Activated CD4-positive, alpha-beta memory T cell treated with anti-CD3 and anti-CD28 coated beads, Interleukin-2, amount 10 ng/mL, durations not matched to agents 7 days and 5 days (primary cell): ENCODE results near the gene STK11. TPM values are rescaled to one million over a fixed set of nuclear protein-coding genes. Genes with fewer than 3 reads are reported as not detected.
"Not testable (repeated sequence)": the region's sequence is repeated elsewhere in the genome, so short reads cannot be mapped to it uniquely, and the experiment has no call there.

Experiments
- CTCF ChIA-PET: fragments of 350-600 bp; sonication (Branson Sonifier 250); formaldehyde crosslinking; loops from one replicate; lab custom pipeline; 2021; ENCODE audit warnings: antibody characterized with exemption, inconsistent platforms; lab: Charles Lee
- POLR2A ChIA-PET: fragments of 350-600 bp; sonication (Branson Sonifier 250); formaldehyde crosslinking; loops from one replicate; lab custom pipeline; 2021; ENCODE audit warnings: antibody characterized with exemption; lab: Charles Lee
- DNase-seq: peaks from one replicate; pipeline ENCODE4 v3.0.0-alpha.2; 2020
- H3K27ac Mint-ChIP-seq: one replicate; pipeline ENCODE4 v1.8.0; 2021; ENCODE audit warnings: mild to moderate bottlenecking, mixed read lengths
- H3K27me3 Mint-ChIP-seq: one replicate; pipeline ENCODE4 v1.8.0; 2021; ENCODE audit warnings: mixed read lengths
- H3K36me3 Mint-ChIP-seq: one replicate; pipeline ENCODE4 v1.8.0; 2021; ENCODE audit warnings: low read depth, mixed read lengths
- H3K4me1 Mint-ChIP-seq: one replicate; pipeline ENCODE4 v1.8.0; 2021; ENCODE audit warnings: mixed read lengths
- H3K4me3 Mint-ChIP-seq: one replicate; pipeline ENCODE4 v1.8.0; 2021; ENCODE audit warnings: mild to moderate bottlenecking, mixed read lengths
- H3K9me3 Mint-ChIP-seq: one replicate; pipeline ENCODE4 v1.8.0; 2021; ENCODE audit warnings: mixed read lengths
- total RNA-seq, 2 experiments: library from RNA; stranded (reverse); gene quantifications; one replicate each; pipeline ENCODE4 v1.2.3, GENCODE V29; 2021

The STK11 gene
- total RNA-seq, 2 experiments from 2014 or later = 84.2 to 85.1 TPM

DNA sequence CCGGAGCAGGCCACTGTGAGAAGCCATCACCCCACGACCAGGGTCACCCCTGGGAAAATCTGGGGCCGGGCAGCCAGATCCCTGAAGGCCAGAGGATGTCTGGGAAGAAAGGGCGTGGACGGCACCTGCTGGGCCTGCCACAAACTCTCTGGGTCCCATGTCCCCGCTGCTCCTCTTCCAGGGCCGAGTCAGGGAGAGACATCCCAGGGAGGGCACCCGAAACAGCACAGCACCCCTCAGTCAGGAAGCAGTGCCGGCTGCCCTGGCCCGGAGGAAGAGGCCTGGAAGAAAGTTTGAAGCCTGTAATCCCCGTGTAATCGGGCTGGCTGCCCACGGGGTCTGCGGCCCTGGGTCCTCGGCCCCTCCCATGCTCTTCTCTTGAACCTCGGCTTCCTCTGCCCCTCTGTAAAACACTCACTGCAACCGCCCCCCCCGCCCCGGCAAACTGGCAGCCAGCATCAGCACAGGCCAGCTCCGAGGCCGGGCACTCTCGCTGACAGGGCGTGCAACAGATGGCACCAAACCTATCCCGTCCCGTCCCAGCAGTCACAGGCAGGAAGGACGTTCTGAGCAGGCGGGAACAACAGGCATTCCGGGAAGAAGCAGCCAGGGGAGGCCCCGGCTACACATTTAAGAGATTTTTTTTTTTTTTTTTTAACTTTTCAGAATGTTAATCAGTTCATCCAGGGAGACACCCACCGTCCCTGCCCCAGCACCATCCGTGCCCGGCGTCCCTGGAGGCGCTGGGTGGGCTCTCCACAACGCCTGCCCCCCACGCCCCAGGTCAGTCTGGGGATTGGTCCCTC, 33.0 kb upstream of the STK11 start:
- peaks cover 2% of the 10 kb centered on the region for H3K9me3 Mint-ChIP-seq

GRCh38 chr19:1173159-1173844, 32.3 kb upstream of the STK11 start:
- POLR2A ChIA-PET = interaction anchor here (1.0 to 1.4 kb wide), 3 partner anchors 42 to 85 kb away, joined by 3 to 4 read pairs (median 4); no protein-coding TSS in a partner anchor
- H3K9me3 Mint-ChIP-seq = peaks cover 2% of the 10 kb centered on the region
- DNase-seq = peak; percentile 38
- H3K27ac Mint-ChIP-seq = peak overlapping the region; percentile 88
- H3K4me3 Mint-ChIP-seq = peak overlapping the region; percentile 88
- CTCF ChIA-PET = interaction anchor here (0.6 kb wide), 1 partner anchor 97 kb away, joined by 4 read pairs; no protein-coding TSS in a partner anchor
- H3K27me3 Mint-ChIP-seq = no peaks in the 10 kb centered on the region
- peaks cover 37% of the 10 kb centered on the region for H3K4me1 Mint-ChIP-seq
- peaks cover 15% of the 10 kb centered on the region for H3K36me3 Mint-ChIP-seq

More for the DNA sequence above, 33.0 kb upstream of the STK11 start:
- peak overlapping the region; percentile 88 for H3K4me3 Mint-ChIP-seq
- POLR2A ChIA-PET = interaction anchor here (1.3 to 1.4 kb wide), 2 partner anchors 42 to 104 kb away, joined by 3 read pairs; no protein-coding TSS in a partner anchor
- H3K27ac Mint-ChIP-seq = peak overlapping the region; percentile 59
- H3K36me3 Mint-ChIP-seq = peaks cover 15% of the 10 kb centered on the region
- no peak for DNase-seq
- CTCF ChIA-PET = no interaction called here
- H3K27me3 Mint-ChIP-seq = no peaks in the 10 kb centered on the region
- H3K4me1 Mint-ChIP-seq = peaks cover 34% of the 10 kb centered on the region

DNA sequence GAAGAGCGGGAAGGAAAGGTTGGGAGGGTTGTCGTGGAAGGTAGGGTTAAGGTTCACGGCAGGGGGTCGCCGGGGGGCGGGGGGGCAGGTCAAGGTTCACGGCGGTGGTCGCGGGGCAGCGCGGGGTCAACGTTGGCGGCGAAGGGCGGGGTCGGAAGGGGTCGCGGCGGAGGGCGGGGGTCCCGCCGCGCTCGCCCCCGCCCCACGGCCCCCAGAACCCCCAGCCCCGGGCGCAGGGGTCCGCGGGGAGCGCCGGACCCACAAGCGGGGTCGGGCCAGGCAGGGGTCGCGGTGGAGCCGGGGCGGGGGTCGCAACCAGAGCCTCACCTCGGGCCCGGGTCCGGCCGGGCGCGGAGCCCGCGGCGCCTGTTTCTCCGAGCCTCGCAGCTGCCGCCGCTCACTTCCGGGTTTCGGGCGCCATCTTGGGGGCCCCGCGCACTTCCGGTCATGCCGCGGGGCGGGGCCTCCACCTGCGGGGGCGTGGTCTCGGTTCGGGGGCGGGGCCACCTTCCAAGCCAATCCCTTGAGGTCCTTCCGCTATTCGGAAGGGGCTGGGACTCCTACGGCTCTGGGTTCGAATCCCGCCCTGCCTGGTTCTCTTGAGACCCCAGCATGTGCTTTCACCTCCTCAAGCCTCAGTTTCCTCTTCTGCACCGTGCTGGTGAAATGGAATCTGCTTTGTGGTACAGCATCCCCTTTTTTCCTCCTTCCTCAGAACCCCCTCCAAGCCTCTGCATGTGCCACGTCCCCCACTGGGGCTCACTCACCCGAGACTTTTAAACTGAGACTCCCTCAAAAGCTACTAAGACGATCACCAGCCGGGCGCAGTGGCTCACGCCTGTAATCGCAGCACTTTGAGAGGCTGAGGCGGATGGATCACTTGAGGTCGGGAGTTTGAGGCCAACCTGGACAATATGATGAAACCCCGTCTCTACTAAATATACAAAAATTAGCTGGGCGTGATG, 31.5 kb upstream of the STK11 start, which contains the start of gene SBNO2:
Gene SBNO2, minus strand, starts transcription at position 424 of the 965 bp plus-strand sequence. CDS start 19,992 bp downstream, outside the sequence.
- Mint-ChIP-seq H3K27ac (peak within 1 kb of the TSS; percentile 88), H3K4me3 (peak within 1 kb of the TSS; percentile 88), H3K36me3 (peaks cover 13% of the 10 kb centered on the region), H3K9me3 (peaks cover 2% of the 10 kb centered on the region), H3K4me1 (peaks cover 34% of the 10 kb centered on the region), H3K27me3 (no peaks in the 10 kb centered on the region)
- CTCF ChIA-PET = interaction anchor here (0.6 to 1.4 kb wide), 2 partner anchors 20 to 98 kb away, joined by 4 read pairs; no protein-coding TSS in a partner anchor
- POLR2A ChIA-PET = interaction anchor here (1.0 to 1.4 kb wide), 6 partner anchors 33 to 86 kb away, joined by 3 to 4 read pairs (median 4); partner anchors contain the start of gene GPX4
- DNase-seq = peak; percentile 95

DNA sequence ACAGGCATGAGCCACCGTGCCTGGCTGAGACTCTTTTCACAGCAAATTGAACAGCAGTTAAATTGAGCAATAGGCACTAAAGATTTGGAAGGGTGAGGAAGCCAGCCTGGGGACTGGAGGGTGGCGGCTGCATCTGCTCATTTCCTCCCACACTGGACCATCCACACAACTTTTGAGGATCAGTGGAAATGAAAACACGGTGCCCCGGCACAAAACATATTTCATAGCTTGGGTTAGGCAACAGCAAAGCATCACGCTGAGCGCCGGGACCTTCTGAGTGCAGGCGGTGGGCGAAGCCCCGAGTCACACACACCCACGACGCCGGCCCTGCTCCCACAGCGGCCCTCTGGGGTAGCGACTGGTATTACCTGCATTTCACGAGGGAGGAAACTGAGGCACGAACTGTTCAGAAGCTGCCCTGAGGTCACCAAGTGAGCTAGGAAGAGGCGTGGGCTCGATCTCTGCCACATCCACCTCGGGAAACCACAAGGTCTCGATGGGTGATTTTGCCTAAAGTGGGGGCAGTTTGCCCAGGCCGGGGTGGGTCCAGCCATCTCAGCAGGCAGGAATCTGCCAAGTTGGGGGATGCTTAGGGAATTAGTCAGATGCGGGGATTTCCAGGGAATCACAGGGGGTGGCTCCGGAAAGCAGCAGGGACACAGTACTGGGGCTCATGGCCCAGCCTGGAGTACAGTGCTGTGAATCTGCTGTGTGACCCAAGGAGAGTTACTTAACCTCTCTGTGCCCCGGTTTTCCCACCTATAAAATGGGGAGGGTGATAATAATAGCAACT, 28.1 kb upstream of the STK11 start:
- Mint-ChIP-seq H3K9me3 (no peaks in the 10 kb centered on the region), H3K27me3 (peaks cover 5% of the 10 kb centered on the region), H3K36me3 (peaks cover 3% of the 10 kb centered on the region), H3K4me3 (no peak overlapping the region), H3K4me1 (peaks cover 28% of the 10 kb centered on the region), H3K27ac (no peak overlapping the region)
- ChIA-PET CTCF (interaction anchor here (1.3 kb wide), 1 partner anchor 44 kb away, joined by 3 read pairs; no protein-coding TSS in a partner anchor), POLR2A (no interaction called here)
- DNase-seq = no peak

GRCh38 chr19:1181606-1182005, 24.0 kb upstream of the STK11 start:
- H3K4me1 Mint-ChIP-seq = peaks cover 27% of the 10 kb centered on the region
- peaks cover 5% of the 10 kb centered on the region for H3K27me3 Mint-ChIP-seq
- H3K4me3 Mint-ChIP-seq = no peak overlapping the region
- DNase-seq = no peak
- ChIA-PET POLR2A (no interaction called here), CTCF (no interaction called here)
- H3K27ac Mint-ChIP-seq = no peak overlapping the region
- no peaks in the 10 kb centered on the region for H3K9me3 Mint-ChIP-seq
- H3K36me3 Mint-ChIP-seq = no peaks in the 10 kb centered on the region

DNA sequence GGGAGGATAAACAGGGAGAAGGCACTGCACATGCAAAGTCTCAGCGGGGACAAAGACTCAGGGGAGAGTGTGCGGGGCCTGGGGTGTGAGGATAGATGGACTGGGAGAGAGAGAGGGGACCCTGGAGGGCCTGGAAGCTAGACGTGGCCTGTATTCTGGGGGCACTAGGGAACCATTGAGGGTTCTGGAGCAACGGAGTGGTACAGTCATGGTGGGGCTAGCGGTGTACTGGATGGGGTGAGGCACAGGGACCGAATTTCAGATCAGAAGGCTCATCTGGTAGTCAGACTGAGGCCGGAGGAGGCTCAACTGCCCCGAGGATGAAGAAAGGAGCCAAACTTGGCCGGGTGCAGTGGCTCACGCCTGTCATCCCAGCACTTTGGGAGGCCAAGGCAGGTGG, 23.5 kb upstream of the STK11 start:
- no peak for DNase-seq
- Mint-ChIP-seq H3K27ac (no peak overlapping the region), H3K36me3 (no peaks in the 10 kb centered on the region), H3K4me1 (peaks cover 27% of the 10 kb centered on the region), H3K27me3 (peaks cover 5% of the 10 kb centered on the region), H3K9me3 (no peaks in the 10 kb centered on the region), H3K4me3 (no peak overlapping the region)
- ChIA-PET CTCF (no interaction called here), POLR2A (no interaction called here)

- Mint-ChIP-seq H3K27me3 (peaks cover 5% of the 10 kb centered on the region), H3K27ac (no peak overlapping the region), H3K36me3 (no peaks in the 10 kb centered on the region), H3K4me3 (no peak overlapping the region), H3K9me3 (no peaks in the 10 kb centered on the region), H3K4me1 (peaks cover 21% of the 10 kb centered on the region)
- DNase-seq = no peak
- ChIA-PET CTCF (interaction anchor here (0.6 kb wide), 1 partner anchor 100 kb away, joined by 3 read pairs; no protein-coding TSS in a partner anchor), POLR2A (no interaction called here)
Observed at GRCh38 chr19:1182727-1183126, 22.9 kb upstream of the STK11 start.

- DNase-seq = no peak
- Mint-ChIP-seq H3K36me3 (no peaks in the 10 kb centered on the region), H3K27me3 (peaks cover 5% of the 10 kb centered on the region), H3K9me3 (no peaks in the 10 kb centered on the region), H3K27ac (no peak overlapping the region), H3K4me3 (no peak overlapping the region), H3K4me1 (peaks cover 20% of the 10 kb centered on the region)
- ChIA-PET POLR2A (no interaction called here), CTCF (no interaction called here)
Observed at GRCh38 chr19:1183543-1184172, 21.9 kb upstream of the STK11 start.

GRCh38 chr19:1189419-1189818, 16.2 kb upstream of the STK11 start:
- DNase-seq = peak; percentile 54
- CTCF ChIA-PET = no interaction called here
- POLR2A ChIA-PET = no interaction called here
- H3K9me3 Mint-ChIP-seq = no peaks in the 10 kb centered on the region
- H3K4me3 Mint-ChIP-seq = no peak overlapping the region
- H3K4me1 Mint-ChIP-seq = peaks cover 35% of the 10 kb centered on the region
- H3K27me3 Mint-ChIP-seq = no peaks in the 10 kb centered on the region
- H3K36me3 Mint-ChIP-seq = no peaks in the 10 kb centered on the region
- H3K27ac Mint-ChIP-seq = peak overlapping the region; percentile 34

- Mint-ChIP-seq H3K27me3 (no peaks in the 10 kb centered on the region), H3K4me1 (peaks cover 14% of the 10 kb centered on the region), H3K27ac (no peak overlapping the region), H3K9me3 (no peaks in the 10 kb centered on the region), H3K4me3 (no peak overlapping the region), H3K36me3 (no peaks in the 10 kb centered on the region)
- CTCF ChIA-PET = interaction anchor here (0.6 to 1.2 kb wide), 2 partner anchors 12 to 86 kb away, joined by 3 read pairs; no protein-coding TSS in a partner anchor
- no peak for DNase-seq
- POLR2A ChIA-PET = interaction anchor here (2.8 kb wide), 1 partner anchor 70 kb away, joined by 10 read pairs; the partner anchor contains the start of gene CIRBP
Observed at GRCh38 chr19:1199531-1199930, 6.0 kb upstream of the STK11 start.

DNA sequence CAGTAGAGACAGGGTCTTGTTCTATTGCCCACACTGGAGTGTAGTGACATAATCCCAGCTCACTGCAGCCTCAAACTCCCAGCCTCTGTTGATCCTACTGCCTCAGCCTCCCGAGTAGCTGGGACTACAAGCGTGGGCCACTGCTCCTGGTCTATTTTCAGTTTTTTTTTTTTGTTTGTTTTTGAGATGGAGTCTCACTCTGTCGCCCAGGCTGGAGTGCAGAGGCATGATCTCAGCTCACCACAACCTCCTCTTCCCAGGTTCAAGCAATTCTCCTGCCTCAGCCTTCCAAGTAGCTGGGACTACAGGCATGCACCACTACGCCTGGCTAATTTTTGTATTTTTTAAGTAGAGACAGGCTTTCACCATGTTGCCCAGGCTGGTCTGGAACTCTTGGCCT, 5.0 kb upstream of the STK11 start:
- DNase-seq, H3K36me3 Mint-ChIP-seq, H3K27me3 Mint-ChIP-seq, H3K27ac Mint-ChIP-seq, H3K4me3 Mint-ChIP-seq, H3K9me3 Mint-ChIP-seq: not testable (repeated sequence)
- POLR2A ChIA-PET = interaction anchor here (2.8 kb wide), 1 partner anchor 69 kb away, joined by 10 read pairs; the partner anchor contains the start of gene CIRBP
- CTCF ChIA-PET = interaction anchor here (0.8 to 1.4 kb wide), 3 partner anchors 66 to 278 kb away, joined by 3 read pairs; no protein-coding TSS in a partner anchor
- H3K4me1 Mint-ChIP-seq = peaks cover 16% of the 10 kb centered on the region
